GM18517 (cell line): Measurements from ENCODE around the gene ZBTB46.

Experiments used
- ATAC-seq: cut with Tn5 transposase; IDR thresholded peaks from one replicate; pipeline ENCODE4 v1.9.1; 2021; ENCODE audit warnings: mild to moderate bottlenecking, moderate library complexity; ENCODE audit not compliant: unreplicated experiment

ZBTB46 gene

DNA sequence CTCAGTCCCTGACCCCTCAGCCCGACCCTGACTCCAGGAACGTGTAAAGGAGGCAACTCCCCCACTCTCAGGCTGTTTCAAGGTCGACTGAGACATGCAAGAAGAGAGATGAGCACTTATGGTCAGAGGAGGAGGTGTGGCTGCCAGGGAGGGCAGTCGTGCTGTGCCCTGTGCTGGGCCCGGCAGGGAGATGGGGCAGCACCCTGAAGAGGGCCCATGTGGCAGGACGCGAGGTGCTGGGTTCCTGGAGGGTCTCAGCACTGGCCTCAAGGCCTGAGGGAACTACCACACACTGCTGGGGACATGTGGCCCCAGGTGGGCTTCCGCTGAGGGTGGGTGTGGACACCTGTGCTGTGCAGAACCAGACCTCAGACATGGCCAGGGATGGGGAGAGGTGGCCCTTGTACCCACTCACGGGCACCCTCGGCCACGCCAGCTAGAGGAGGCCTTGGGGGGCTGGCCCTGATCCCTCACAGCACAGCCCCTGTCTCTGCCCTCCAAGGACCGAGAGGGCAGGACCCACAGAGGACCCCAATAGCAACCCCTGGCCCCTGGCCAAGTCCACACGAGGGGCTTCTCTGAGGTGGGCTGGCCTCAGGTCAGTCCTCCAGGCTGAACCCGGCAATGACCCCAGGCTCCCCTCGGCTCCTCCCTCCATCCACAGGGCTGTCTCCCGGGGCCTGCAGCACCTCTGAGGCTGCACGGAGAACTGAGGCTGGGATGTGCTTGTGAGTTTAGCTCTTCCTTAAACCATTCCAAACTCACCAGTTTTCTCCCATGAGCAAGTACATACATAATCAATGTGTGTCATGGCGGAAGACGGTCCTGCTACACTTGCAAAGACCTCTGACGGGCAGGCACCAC lies 82.8 kb downstream of the ZBTB46 start:
- ATAC-seq = no peak

DNA sequence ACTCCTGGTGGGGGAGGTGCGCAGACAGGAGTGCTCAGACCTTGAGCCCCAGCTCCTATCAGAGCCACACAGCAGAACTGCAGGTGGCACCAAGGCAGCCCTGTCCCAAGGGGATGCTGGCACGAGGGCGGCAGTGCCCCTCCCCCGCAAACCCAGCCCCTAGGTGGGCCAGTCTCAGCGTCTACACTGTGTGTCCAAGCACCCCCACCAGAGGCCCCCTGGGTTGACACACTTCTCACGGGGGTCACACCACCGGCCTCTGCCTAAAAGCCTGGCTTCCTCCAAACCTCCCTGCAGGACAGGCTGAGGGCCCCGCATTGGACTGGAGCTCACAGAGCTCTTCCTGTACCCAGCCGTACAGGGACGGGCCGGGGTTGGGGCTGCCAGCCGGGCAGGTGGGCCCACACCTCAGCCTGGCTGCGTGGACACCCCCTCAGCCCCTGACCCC lies 83.4 kb downstream of the ZBTB46 start:
- ATAC-seq = no peak

DNA sequence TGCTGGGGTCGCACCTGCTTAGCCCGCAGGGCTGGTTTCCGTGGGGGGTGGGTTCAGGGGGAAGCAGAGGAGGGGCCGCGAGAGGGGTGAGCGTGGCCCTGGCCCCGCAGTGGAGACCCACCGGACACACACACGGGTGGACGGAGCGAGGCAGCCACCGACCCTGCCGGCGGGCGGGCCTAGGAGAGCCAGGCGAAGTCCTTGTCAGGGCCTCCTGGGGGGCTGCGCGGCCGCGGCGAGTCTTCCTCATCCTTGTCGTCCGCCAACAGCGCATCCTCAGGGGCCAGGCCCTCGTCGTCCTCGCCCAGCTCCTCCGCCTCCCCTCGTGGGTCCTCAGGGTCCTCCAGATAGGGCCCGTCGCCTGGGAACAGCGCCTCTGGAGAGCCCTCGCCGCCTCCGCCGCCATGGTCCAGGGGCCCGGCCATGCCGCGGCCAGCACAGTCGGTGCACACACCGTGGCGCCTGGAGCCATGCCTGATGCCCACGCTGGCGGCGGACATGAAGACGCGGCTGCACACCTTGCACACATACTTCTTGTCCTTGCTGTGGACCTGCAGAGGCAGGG lies 84.2 kb downstream of the ZBTB46 start:
- no peak for ATAC-seq

DNA sequence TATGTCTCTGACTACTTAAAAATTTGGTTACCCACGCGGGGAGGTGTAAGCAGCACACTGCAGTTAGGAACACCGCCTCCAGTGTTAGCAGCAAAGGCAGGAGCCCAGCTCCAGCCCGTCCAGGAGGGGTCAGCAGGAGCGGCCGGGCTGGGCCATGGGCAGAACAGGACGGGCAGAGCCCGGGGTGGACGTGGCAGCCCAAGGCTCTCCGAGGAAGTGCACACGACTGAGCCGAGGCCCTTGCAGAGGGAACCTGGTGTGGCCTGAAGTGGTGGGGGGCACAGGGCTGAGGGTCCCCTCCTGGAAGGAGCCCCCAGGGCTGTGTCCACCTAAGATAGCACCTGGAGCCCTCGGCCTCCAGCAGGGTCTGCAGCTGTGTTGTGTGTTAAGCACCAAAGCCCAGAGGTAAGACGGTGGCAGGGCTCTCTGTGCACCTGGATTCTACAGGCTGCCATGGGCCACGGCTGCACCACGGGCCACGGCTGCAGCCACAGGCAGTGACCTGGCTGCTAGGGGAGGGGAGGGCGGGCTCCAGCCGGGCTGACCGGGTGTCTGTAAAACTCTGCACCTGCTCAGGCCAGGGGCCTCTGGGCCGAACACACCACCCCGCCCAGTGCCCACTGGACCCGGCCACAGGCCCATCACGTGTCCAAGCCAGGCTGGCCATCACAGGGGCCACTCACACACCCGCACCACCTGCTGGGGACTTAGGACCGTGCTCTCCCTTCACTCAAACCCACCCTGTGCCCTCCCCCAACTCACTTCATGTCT lies 84.9 kb downstream of the ZBTB46 start:
- no peak for ATAC-seq

- no peak for ATAC-seq
Observed at GRCh38 chr20:63745424-63745805, 85.6 kb downstream of the ZBTB46 start.

DNA sequence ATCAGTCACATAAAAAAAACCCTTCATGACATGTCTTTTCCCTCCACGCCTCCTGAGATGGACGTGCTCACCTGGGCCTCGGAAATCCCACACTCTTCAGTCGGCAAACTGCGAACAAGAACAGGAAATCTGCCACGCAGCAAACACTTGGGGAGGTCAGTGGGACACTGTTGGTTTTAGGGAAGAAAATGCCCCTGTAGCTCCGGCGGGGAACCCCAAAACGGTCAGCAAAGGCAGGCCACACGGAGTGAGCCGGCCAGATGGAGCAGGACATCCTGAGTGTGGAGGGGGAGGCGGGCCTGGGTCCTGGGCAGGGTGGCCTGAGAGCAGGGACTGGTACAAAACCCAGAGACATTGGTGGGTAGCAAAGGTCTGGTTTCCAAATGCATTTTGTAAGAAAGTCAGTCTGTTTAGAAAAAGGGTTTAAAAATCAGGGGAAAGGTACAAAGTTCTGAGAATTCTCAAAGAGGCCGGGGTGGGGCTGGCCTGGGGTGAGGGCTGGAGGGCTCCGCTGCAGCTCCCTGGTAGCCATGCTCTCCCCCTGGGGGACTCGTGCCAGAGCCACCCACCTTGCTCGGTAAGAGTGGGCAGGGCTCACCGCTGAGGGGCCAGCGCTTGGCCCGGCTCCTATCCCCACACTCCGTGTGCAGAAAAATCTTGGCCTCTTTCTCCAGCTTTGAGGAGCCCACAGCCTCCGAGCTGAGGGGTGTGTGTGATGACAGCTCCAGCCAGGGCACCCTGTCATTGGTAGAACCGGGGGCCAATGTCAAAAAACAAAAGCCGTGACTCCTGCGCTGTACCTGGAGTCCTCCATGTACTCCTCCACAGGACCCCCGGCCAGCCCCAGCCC lies 86.3 kb downstream of the ZBTB46 start:
- ATAC-seq = no peak

DNA sequence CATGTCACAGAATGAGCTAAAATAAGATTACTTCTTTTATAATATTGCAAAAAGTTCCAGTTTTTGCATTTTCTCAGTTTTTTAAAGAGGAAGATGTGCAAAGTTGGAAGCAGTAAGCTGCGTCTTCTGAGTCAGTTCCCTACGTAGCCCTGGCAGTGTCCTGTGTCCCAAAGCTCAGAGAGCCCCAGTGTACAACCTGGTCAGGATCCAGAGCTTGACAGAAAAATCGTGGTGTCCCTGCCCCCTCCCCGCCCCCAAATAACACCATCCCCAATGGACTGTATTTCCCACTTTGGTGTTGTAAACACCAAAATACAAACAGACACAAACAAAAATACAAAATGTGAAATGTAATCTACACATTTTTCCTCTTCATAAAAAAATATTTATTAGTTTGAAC lies 86.9 kb downstream of the ZBTB46 start:
- ATAC-seq = no peak

GRCh38 chr20:63743210-63743970 lies 87.7 kb downstream of the ZBTB46 start:
- no peak for ATAC-seq

DNA sequence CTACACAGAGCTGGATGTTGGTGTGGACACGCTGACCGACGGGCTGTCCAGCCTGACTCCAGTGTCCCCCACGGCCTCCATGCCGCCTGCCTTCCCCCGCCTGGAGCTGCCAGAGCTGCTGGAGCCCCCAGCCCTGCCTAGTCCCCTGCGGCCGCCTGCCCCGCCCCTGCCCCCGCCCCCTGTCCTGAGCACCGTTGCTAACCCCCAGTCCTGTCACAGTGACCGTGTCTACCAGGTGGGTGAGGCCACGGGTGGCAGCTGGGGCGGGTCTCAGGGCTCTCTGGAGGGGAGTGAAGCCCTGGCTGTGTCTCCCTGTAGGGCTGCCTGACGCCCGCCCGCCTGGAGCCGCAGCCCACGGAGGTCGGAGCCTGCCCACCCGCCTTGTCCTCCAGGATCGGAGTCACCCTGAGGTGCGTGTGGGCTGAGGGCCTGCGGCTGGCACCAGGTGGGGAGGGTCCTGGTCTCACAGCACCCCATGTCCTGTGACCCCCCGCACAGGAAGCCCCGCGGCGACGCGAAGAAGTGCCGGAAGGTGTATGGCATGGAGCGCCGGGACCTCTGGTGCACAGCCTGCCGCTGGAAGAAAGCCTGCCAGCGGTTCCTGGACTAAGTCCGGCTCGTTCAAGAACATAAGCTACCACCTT lies 88.6 kb downstream of the ZBTB46 start:
- ATAC-seq = no peak

DNA sequence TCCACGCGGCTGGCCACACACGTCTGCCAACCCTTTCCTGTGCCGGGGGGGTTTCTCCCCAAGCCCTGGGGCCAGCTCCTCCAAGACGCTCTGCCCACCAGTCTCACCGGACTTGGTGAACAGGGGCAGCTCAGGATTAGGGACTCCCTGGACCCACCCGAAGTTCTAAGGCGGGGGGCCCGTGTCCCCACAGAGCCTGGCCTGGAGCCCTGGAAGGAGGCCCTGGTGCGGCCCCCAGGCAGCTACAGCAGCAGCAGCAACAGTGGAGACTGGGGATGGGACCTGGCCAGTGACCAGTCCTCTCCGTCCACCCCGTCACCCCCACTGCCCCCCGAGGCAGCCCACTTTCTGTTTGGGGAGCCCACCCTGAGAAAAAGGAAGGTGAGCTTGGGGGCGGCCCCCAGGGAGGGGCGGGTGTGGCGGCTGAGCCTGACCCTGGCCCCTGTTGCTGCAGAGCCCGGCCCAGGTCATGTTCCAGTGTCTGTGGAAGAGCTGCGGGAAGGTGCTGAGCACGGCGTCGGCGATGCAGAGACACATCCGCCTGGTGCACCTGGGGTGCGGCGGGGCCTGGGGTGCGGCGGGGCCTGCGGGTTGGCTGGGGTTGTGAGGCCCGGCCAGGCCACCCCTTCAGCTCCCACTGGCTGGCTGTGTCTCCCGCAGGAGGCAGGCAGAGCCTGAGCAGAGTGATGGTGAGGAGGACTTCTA lies 89.2 kb downstream of the ZBTB46 start:
- no peak for ATAC-seq

DNA sequence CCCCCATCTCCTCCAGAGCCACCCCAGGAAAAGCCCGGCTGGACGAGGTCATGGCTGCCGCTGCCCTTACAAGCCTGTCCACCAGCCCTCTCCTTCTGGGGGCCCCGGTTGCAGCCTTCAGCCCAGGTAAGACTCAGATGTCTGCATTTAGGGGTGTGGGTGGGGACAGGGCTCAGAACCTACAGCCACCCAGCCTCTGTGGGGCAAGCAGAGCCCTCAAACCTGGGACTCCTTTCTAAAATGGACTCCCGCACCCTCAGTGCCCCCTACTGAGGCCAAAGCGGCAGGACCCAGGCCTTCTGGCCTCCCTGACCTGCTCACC lies 89.7 kb downstream of the ZBTB46 start:
- ATAC-seq = no peak

DNA sequence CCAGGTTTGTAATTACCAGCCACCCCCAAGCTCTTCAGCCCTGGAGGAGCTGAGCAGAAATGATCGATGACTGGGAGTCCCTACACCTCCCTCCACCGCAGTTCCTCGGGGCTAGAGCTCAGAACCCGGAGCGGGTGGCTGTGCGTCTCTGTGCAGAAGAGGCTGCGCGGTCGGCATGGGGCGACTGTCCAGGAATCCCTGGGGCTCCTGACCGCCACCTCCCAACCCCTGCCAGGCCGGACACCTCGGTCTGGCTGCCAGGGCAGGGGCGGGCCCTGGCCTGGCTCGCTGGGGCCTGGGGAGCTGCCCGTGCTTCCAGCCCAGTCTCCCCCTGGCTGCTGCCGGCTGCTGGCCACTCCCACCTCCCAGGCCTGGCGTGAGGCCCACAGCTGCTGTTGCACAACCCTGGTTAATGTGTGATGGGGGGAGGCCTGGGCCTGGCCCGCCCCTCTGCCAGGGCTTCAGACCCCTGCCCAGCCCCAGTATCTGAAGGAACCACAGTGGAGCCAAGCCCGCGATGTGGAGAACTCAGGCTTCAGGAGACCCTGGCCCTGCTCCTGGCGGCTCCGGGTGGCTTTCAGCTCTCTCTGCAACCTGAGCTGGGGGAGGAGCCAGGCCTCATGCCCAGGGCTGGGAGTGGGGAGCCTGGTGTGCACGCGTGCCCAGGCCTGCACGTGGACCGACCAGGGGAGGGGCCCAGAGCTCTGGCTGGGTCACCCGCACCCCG lies 90.3 kb downstream of the ZBTB46 start:
- ATAC-seq = no peak

DNA sequence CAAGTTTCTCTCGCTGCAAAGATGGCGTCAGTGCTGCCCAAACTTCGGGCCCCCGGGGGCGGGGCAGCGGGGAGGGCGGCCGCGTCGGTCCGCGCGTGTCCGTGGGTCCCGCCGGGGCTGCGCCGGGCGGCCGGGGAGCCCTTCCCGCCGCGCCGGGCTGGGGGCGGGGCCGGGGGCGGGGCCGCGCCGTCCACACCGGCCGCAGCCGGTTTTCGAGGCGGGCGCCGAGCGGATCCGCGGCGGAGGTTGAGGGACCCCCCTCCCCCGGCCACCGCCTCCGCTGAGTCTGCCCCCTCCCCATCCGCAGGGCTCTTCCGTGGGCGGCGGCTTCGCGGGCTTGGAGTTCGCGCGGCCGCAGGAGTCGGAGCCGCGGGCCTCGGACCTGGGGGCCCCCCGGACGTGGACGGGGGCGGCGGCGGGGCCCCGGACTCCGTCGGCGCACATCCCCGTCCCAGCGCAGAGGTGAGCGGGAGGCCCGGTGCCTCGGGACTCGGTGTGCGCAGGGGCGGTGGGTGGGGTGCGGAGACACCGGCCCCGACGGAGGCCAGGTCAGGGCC lies 90.9 kb downstream of the ZBTB46 start:
- no peak for ATAC-seq

DNA sequence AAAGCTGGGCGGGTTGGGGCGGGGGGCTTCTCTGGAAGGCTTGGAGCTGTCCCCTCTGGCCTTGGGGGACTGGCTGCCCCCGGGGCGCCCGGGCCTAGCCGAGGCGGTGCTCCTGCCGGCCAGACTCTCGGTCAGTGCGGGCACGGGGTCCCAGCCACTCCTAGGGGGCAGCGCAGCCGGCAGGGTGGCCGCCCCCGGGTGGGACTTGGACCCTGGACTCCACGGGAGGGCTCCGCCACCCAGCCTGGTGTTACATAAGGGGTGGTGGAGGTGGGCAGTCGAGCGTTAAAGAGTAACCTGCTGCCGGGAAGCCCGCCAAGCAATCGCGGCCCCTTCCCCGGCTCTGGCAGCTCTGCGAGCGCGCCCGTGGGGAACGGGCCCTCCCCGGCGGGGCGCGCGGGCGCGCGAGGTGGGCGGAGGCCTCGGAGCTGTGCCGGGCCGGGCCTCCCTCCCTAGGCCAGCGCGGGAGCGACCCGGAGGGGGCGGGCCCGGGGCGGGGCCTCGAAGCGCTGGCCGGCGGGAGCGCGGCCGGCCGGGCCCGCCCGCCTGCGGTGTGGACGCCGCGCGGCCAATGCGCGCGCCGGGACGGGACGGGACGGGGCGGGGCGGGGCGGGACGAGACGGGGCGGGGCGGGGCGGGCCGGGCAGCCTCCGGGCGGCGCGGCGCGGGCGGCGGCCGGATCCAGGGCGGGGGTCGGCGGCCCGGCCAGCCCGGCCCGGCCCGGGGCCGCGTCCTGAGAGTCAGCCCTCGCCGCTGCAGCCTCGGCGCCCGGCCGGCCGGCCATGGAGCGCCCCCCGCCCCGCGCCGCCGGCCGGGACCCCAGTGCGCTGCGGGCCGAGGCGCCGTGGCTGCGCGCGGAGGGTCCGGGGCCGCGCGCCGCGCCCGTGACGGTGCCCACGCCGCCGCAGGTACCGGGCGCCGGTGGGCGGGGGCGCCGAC lies 91.7 kb downstream of the ZBTB46 start, which contains the start of gene SLC2A4RG:
TSS of gene SLC2A4RG (plus strand) at position 647 of the 940 bp plus-strand sequence. CDS start at position 784, 137 bp downstream.
- ATAC-seq = no peak

- ATAC-seq = no peak
Observed at GRCh38 chr20:63738687-63739129, 92.4 kb downstream of the ZBTB46 start.

GRCh38 chr20:63737945-63738686 lies 92.9 kb downstream of the ZBTB46 start:
- no peak for ATAC-seq

- ATAC-seq = no peak
Observed at GRCh38 chr20:63737695-63737944, 93.4 kb downstream of the ZBTB46 start.
